Panc1 (cell line): ENCODE measurements around the gene PHC2. TPM values are rescaled to one million over a fixed set of nuclear protein-coding genes. Genes with fewer than 3 reads are reported as not detected.

Experiments used
- ATAC-seq: fragments of 200-7000 bp; cut with Tn5 transposase; 2 replicates; pipeline ENCODE4 v1.9.1; 2020; ENCODE audit warnings: mild to moderate bottlenecking, moderate library complexity
- BruUV-seq: library from RNA; stranded (reverse); fragments of 400-500 nt; replicated peaks from 2 replicates; lab custom pipeline; 2021; lab: Mats Ljungman, UMichigan
- CTCF ChIA-PET: fragments of 300-600 bp; sonication (Branson Sonifier 250); formaldehyde crosslinking; loops from one replicate; lab custom pipeline; 2022; ENCODE audit warnings: antibody characterized with exemption; lab: Charles Lee
- POLR2A ChIA-PET: fragments of 300-600 bp; sonication (Branson Sonifier 250); formaldehyde crosslinking; loops from one replicate; lab custom pipeline; 2022; ENCODE audit warnings: antibody characterized with exemption; lab: Charles Lee
- DNase-seq: peaks from one replicate; pipeline ENCODE4 v3.0.0-alpha.2; 2010; ENCODE audit warnings: low read depth, low spot score
- H3K27ac ChIP-seq: 2 replicates; pipeline ENCODE4 v1.5.1; 2011; ENCODE audit warnings: mild to moderate bottlenecking, low read length, inconsistent platforms
- H3K27me3 ChIP-seq: fragments of 200-500 bp; sonication (Bioruptor generic); 2 replicates; pipeline ENCODE4 v1.6.0; 2014; ENCODE audit warnings: low read length, inconsistent platforms; ENCODE audit not compliant: control insufficient read depth, insufficient read depth
- H3K36me3 ChIP-seq: fragments of 200-500 bp; sonication (Bioruptor generic); 2 replicates; pipeline ENCODE4 v1.5.1; 2014; ENCODE audit warnings: inconsistent platforms, mild to moderate bottlenecking, low read length, moderate library complexity; ENCODE audit not compliant: control insufficient read depth, insufficient read depth
- H3K4me1 ChIP-seq: 2 replicates; pipeline ENCODE4 v1.5.1; 2011; ENCODE audit warnings: inconsistent platforms, mild to moderate bottlenecking, low read length, moderate library complexity; ENCODE audit not compliant: control insufficient read depth, insufficient read depth
- H3K4me3 ChIP-seq, 2 experiments: 2 replicates each; pipeline ENCODE4 v1.5.1; 2011 to 2012; ENCODE audit warnings: low read depth in 2 of 2, low read length in 2 of 2, mild to moderate bottlenecking in 2 of 2, inconsistent platforms in 1 of 2, moderate library complexity in 1 of 2
- H3K9me3 ChIP-seq: fragments of 200-500 bp; sonication (Bioruptor generic); 2 replicates; pipeline ENCODE4 v1.5.1; 2014; ENCODE audit warnings: low read depth, mild to moderate bottlenecking, inconsistent platforms, low read length, moderate library complexity; ENCODE audit not compliant: control insufficient read depth, insufficient read depth
- CTCF ChIP-seq: fragments of 450-650 bp; IDR thresholded peaks from 2 replicates; pipeline ENCODE4 v1.5.1; 2017; ENCODE audit warnings: mild to moderate bottlenecking
- POLR2AphosphoS5 ChIP-seq: IDR thresholded peaks from 2 replicates; pipeline ENCODE4 v1.6.1; 2012; ENCODE audit warnings: mild to moderate bottlenecking, low read depth, low read length, moderate library complexity
- REST ChIP-seq, 2 experiments: IDR thresholded peaks; 2 replicates each; pipeline ENCODE4 v1.6.1; 2011 to 2012; ENCODE audit warnings: low read depth in 2 of 2, control low read depth in 1 of 2, low read length in 1 of 2, mild to moderate bottlenecking in 1 of 2, moderate library complexity in 1 of 2; ENCODE audit not compliant: insufficient read depth in 1 of 2
- SIN3A ChIP-seq: IDR thresholded peaks from 2 replicates; pipeline ENCODE4 v1.6.1; 2012; ENCODE audit warnings: low read depth, mild to moderate bottlenecking, low read length, moderate library complexity, borderline replicate concordance; ENCODE audit not compliant: insufficient read depth
- TCF7L2 ChIP-seq: IDR thresholded peaks from 2 replicates; pipeline ENCODE4 v1.6.1; 2011; ENCODE audit warnings: mild to moderate bottlenecking, low read depth, low read length, inconsistent platforms
- in situ Hi-C: cut with HindIII; loops from 2 replicates; pipeline ENCODE4 v1.10.0; 2016; ENCODE audit warnings: low sequenced_read_pairs, low pct_unique_long_range_greater_than_20kb
- intact Hi-C: fragments of 100-400 bp; cut with micrococcal nuclease; formaldehyde crosslinking; loops from one replicate; pipeline ENCODE4 v1.10.0; 2022; ENCODE audit not compliant: unreplicated experiment
- total RNA-seq: library from RNA; stranded (reverse); gene quantifications from one replicate; pipeline ENCODE4 v1.2.1, GENCODE V29; 2021; ENCODE audit not compliant: unreplicated experiment

Gene PHC2
- total RNA-seq, 1 experiment from 2014 or later = 122 TPM

GRCh38 chr1:33364565-33364918 lies 66.4 kb downstream of the PHC2 start:
- DNase-seq (no peak), ATAC-seq (no peak)
- intact Hi-C loops = loop anchor here (10.0 kb wide), 1 partner anchor 270 kb away; no protein-coding TSS in a partner anchor
- TF ChIP-seq SIN3A (no peak), POLR2AphosphoS5 (no peak), CTCF (no peak), REST (IDR thresholded peaks at IDR 0.05; ENCODE audit: insufficient read depth in 1 of 2, low read depth in 2 of 2, low read length in 1 of 2) (no peak), TCF7L2 (no peak)
- BruUV-seq = no TSS peak
- Histone ChIP-seq H3K27me3 (no peaks in the 10 kb centered on the region), H3K36me3 (no peaks in the 10 kb centered on the region), H3K4me1 (peaks cover 12% of the 10 kb centered on the region), H3K27ac (no peak overlapping the region), H3K4me3 (no peak overlapping the region), H3K9me3 (no peaks in the 10 kb centered on the region)
- ChIA-PET POLR2A (no interaction called here), CTCF (no interaction called here)
- in situ Hi-C loops = no loop called here

- peaks cover 12% of the 10 kb centered on the region for H3K4me1 ChIP-seq
- ATAC-seq (no peak), DNase-seq (no peak)
- no peaks in the 10 kb centered on the region for H3K36me3 ChIP-seq
- ChIA-PET POLR2A (interaction anchor here (0.6 to 0.7 kb wide), 2 partner anchors 41 to 136 kb away, joined by 3 to 5 read pairs; no protein-coding TSS in a partner anchor), CTCF (no interaction called here)
- no peak overlapping the region for H3K4me3 ChIP-seq
- no TSS peak for BruUV-seq
- TF ChIP-seq REST (IDR thresholded peaks at IDR 0.05; ENCODE audit: insufficient read depth in 1 of 2, low read depth in 2 of 2, low read length in 1 of 2) = no peak
- TF ChIP-seq CTCF = no peak
- no peak for TF ChIP-seq TCF7L2
- no peak for TF ChIP-seq POLR2AphosphoS5
- TF ChIP-seq SIN3A = no peak
- no peaks in the 10 kb centered on the region for H3K27me3 ChIP-seq
- H3K27ac ChIP-seq = no peak overlapping the region
- intact Hi-C loops = loop anchor here (10.0 kb wide), 1 partner anchor 269 kb away; no protein-coding TSS in a partner anchor
- in situ Hi-C loops = no loop called here
- H3K9me3 ChIP-seq = no peaks in the 10 kb centered on the region
Measured at GRCh38 chr1:33363470-33363861, 67.4 kb downstream of the PHC2 start.
